ENCODE results near the gene ZNF778. TPM values are rescaled to one million over a fixed set of nuclear protein-coding genes. Genes with fewer than 3 reads are reported as not detected.
"Not testable (repeated sequence)": the region's sequence is repeated elsewhere in the genome, so short reads cannot be mapped to it uniquely, and the experiment has no call there.

Gene ZNF778
- total RNA-seq, 1 donor from 2014 or later: 8.1 TPM

DNA sequence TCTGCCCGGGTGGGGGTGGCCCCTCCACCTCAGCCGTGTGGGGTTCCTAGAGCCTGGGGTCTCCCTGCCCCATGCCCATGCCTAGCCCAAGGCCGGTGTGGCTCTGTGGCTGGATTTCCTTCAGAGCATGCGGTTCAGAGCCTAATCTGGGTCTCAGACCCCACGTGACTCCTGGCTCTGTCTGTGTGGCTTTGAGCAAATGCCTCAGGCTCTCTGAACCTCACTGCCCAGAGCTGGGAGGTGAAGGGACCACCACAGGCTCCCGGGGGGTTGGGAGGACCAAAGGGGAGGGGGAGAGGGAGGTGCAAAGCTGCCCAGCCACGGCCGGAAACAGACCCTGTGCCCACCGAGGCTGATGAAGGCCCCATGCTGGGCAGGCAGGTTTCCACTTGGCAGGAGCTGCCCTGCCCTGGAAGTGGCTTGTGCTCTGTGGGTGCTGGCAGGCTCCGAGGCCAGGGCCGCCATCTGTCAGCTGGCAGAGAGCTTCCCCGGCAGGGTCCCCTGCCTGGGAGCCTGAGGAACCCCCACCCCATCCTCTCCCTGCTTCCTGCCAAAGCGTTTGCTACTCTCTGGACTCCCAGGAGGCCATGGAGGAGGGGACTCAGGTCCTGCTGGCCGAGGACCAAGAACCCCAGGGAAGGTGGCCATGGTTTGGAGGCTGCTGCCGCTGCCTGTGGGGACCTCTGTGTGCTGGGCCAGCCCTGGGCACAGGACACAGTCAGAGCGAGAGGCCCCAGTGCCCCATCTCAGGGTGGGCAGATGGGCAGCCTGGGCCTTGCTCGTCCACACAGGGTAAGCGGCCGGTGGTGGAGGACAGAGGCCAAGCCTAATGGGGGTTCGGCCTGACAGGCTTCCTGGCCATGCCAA, 42.0 kb upstream of the ZNF778 start:
- Mint-ChIP-seq H3K9me3 (no peaks in the 10 kb centered on the region), H3K36me3 (ENCODE audit: low read depth) (no peaks in the 10 kb centered on the region), H3K27ac (no peak overlapping the region), H3K27me3 (ENCODE audit: insufficient read depth) (no peaks in the 10 kb centered on the region), H3K4me3 (no peak overlapping the region), H3K4me1 (ENCODE audit: low read depth) (peaks cover 5% of the 10 kb centered on the region)
- DNase-seq (ENCODE audit: low spot score): no peak
- intact Hi-C loops (cut with micrococcal nuclease): no loop called here

DNA sequence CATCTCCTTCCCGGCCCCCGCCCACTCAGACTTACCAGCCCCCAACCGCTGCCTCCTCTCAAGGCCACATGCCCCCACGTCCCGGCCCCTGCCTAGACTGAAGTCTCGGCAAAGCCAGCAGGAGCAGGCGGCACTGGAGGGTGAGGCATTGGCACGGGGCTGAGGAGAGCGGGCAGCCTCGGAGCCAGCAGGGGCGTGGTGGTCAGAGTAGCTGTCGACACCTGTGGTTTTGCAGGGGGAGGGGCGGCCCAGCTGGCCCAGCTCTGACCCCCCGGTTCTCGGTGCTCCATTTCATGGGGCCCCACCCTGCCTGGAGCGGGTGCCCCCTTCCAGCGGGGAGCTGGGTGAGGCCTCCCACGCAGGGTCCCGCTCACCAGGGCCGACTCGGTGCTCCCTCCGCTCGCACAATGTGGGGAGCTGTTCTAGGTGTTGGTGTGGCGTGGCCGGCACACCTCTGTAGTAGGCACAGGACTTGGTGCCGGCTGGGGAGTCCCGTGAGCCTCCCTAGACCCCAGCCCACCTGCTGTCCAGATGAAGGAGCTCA, 41.3 kb upstream of the ZNF778 start:
- no peak overlapping the region for H3K4me3 Mint-ChIP-seq
- no peak for DNase-seq (ENCODE audit: low spot score)
- H3K27me3 Mint-ChIP-seq (ENCODE audit: insufficient read depth): no peaks in the 10 kb centered on the region
- H3K4me1 Mint-ChIP-seq (ENCODE audit: low read depth): no peaks in the 10 kb centered on the region
- H3K9me3 Mint-ChIP-seq: no peaks in the 10 kb centered on the region
- H3K27ac Mint-ChIP-seq: no peak overlapping the region
- H3K36me3 Mint-ChIP-seq (ENCODE audit: low read depth): no peaks in the 10 kb centered on the region
- intact Hi-C loops (cut with micrococcal nuclease): no loop called here

DNA sequence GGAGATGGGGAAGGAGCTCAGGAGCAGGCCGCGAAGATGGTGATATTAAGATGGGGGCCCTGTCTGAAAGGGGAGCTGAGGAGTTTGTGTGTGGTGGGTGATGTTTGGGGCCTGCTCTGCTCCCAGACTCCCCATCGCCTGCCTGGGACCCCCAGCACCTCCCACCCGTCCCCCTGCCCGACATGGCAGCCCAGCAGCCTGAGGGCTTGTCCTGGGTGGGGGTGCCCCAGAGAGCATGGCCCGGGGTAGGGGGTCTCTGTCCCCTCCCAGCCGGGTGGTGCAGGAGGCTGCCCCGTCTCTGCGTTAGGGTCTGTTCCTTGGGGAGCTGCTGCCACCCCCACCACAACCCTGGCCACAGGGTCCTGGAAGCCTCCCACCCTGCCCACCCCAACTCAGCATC, 40.8 kb upstream of the ZNF778 start:
- H3K4me1 Mint-ChIP-seq (ENCODE audit: low read depth): no peaks in the 10 kb centered on the region
- DNase-seq (ENCODE audit: low spot score): no peak
- no peaks in the 10 kb centered on the region for H3K36me3 Mint-ChIP-seq (ENCODE audit: low read depth)
- H3K27me3 Mint-ChIP-seq (ENCODE audit: insufficient read depth): no peaks in the 10 kb centered on the region
- no peak overlapping the region for H3K27ac Mint-ChIP-seq
- no peaks in the 10 kb centered on the region for H3K9me3 Mint-ChIP-seq
- no peak overlapping the region for H3K4me3 Mint-ChIP-seq
- intact Hi-C loops (cut with micrococcal nuclease): no loop called here

DNA sequence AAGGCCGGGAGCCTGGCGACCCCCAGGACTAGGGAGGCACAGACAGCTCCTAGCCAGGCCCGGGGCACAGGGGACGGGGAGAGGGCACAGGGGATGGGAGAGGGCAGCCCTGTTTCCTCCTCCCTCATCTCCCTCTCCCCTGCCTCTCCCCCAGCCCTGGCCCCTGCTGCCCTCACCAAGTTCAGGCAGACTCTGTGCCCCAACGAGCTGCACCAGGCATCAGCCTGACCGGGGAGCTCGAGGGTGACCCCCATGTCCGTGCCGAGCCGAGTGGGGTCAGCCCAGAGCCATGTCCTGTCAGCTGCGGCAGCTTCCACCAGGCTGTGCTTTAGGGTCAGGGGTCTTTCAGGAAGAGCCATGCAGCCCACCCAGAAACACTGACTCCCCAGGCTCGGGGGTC, 40.0 kb upstream of the ZNF778 start:
- no peak overlapping the region for H3K4me3 Mint-ChIP-seq
- H3K27ac Mint-ChIP-seq: no peak overlapping the region
- intact Hi-C loops (cut with micrococcal nuclease): no loop called here
- H3K36me3 Mint-ChIP-seq (ENCODE audit: low read depth): no peaks in the 10 kb centered on the region
- no peaks in the 10 kb centered on the region for H3K9me3 Mint-ChIP-seq
- H3K4me1 Mint-ChIP-seq (ENCODE audit: low read depth): no peaks in the 10 kb centered on the region
- H3K27me3 Mint-ChIP-seq (ENCODE audit: insufficient read depth): no peaks in the 10 kb centered on the region
- DNase-seq (ENCODE audit: low spot score): no peak

GRCh38 chr16:89178453-89179147, 38.9 kb upstream of the ZNF778 start:
- Mint-ChIP-seq H3K4me1 (ENCODE audit: low read depth) (no peaks in the 10 kb centered on the region), H3K27me3 (ENCODE audit: insufficient read depth) (no peaks in the 10 kb centered on the region), H3K4me3 (no peak overlapping the region), H3K27ac (no peak overlapping the region), H3K36me3 (ENCODE audit: low read depth) (no peaks in the 10 kb centered on the region), H3K9me3 (no peaks in the 10 kb centered on the region)
- intact Hi-C loops (cut with micrococcal nuclease): no loop called here
- DNase-seq (ENCODE audit: low spot score): no peak

- intact Hi-C loops (cut with micrococcal nuclease): no loop called here
These were observed 38.4 kb upstream of the ZNF778 start for GRCh38 chr16:89179148-89179484.

GRCh38 chr16:89179656-89180315, 37.7 kb upstream of the ZNF778 start:
- no peak overlapping the region for H3K27ac Mint-ChIP-seq
- intact Hi-C loops (cut with micrococcal nuclease): no loop called here
- H3K4me3 Mint-ChIP-seq: no peak overlapping the region
- no peaks in the 10 kb centered on the region for H3K9me3 Mint-ChIP-seq
- H3K36me3 Mint-ChIP-seq (ENCODE audit: low read depth): no peaks in the 10 kb centered on the region
- no peak for DNase-seq (ENCODE audit: low spot score)
- H3K4me1 Mint-ChIP-seq (ENCODE audit: low read depth): no peaks in the 10 kb centered on the region
- no peaks in the 10 kb centered on the region for H3K27me3 Mint-ChIP-seq (ENCODE audit: insufficient read depth)

More at GRCh38 chr16:89179148-89179484, 38.4 kb upstream of the ZNF778 start:
- Mint-ChIP-seq H3K36me3 (ENCODE audit: low read depth) (no peaks in the 10 kb centered on the region), H3K9me3 (no peaks in the 10 kb centered on the region), H3K4me3 (no peak overlapping the region), H3K27ac (no peak overlapping the region), H3K4me1 (ENCODE audit: low read depth) (no peaks in the 10 kb centered on the region), H3K27me3 (ENCODE audit: insufficient read depth) (no peaks in the 10 kb centered on the region)
- DNase-seq (ENCODE audit: low spot score): no peak

GRCh38 chr16:89183463-89183862, 34.0 kb upstream of the ZNF778 start:
- Mint-ChIP-seq H3K9me3 (no peaks in the 10 kb centered on the region), H3K36me3 (ENCODE audit: low read depth) (no peaks in the 10 kb centered on the region), H3K27ac (no peak overlapping the region), H3K4me1 (ENCODE audit: low read depth) (no peaks in the 10 kb centered on the region), H3K27me3 (ENCODE audit: insufficient read depth) (no peaks in the 10 kb centered on the region), H3K4me3 (no peak overlapping the region)
- no peak for DNase-seq (ENCODE audit: low spot score)
- intact Hi-C loops (cut with micrococcal nuclease): no loop called here

GRCh38 chr16:89183975-89184676, 33.4 kb upstream of the ZNF778 start:
- no peaks in the 10 kb centered on the region for H3K27me3 Mint-ChIP-seq (ENCODE audit: insufficient read depth)
- no peak for DNase-seq (ENCODE audit: low spot score)
- intact Hi-C loops (cut with micrococcal nuclease): no loop called here
- no peak overlapping the region for H3K4me3 Mint-ChIP-seq
- no peaks in the 10 kb centered on the region for H3K9me3 Mint-ChIP-seq
- H3K36me3 Mint-ChIP-seq (ENCODE audit: low read depth): no peaks in the 10 kb centered on the region
- H3K4me1 Mint-ChIP-seq (ENCODE audit: low read depth): no peaks in the 10 kb centered on the region
- no peak overlapping the region for H3K27ac Mint-ChIP-seq

GRCh38 chr16:89184677-89184932, 32.9 kb upstream of the ZNF778 start:
- Mint-ChIP-seq H3K27ac (no peak overlapping the region), H3K4me3 (no peak overlapping the region), H3K27me3 (ENCODE audit: insufficient read depth) (no peaks in the 10 kb centered on the region), H3K36me3 (ENCODE audit: low read depth) (no peaks in the 10 kb centered on the region), H3K4me1 (ENCODE audit: low read depth) (no peaks in the 10 kb centered on the region), H3K9me3 (no peaks in the 10 kb centered on the region)
- DNase-seq (ENCODE audit: low spot score): no peak
- intact Hi-C loops (cut with micrococcal nuclease): no loop called here

DNA sequence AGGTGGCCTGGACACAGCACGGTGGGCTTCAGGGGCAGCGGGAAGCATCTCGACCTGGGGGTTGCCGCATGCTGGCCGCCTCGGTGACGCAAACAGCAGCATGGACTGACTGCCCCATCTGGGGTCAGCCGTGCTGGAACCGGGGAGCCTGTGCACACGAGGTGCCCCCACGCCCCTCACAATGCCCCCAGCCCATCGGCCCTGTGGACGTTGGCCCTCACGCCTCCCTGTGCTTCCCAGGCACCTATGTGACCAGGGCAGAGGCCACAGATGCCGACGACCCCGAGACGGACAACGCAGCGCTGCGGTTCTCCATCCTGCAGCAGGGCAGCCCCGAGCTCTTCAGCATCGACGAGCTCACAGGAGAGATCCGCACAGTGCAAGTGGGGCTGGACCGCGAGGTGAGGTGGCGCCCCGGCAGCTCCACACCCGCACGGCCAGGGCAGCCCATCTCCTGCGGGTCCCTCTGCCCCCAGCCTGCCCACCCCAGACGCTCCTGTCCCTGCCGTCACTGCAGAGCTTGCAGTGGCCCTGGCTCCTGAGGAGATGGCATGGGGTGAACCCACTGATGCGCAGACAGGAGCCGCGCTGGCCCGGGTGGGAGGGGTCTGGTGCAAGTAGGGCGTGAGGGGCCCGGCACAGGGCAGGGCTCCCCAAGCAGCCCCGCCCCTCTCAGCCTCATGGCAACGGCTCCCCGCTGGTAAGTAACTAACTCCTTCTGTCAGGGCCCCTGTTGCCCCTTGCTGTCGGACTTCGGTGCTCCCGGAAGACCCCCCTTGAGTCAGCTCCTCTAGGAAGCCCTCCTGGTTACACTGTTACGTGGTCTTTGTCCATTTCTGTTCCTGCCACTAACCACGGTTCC, 32.3 kb upstream of the ZNF778 start:
- H3K4me1 Mint-ChIP-seq (ENCODE audit: low read depth): no peaks in the 10 kb centered on the region
- no peaks in the 10 kb centered on the region for H3K36me3 Mint-ChIP-seq (ENCODE audit: low read depth)
- intact Hi-C loops (cut with micrococcal nuclease): no loop called here
- H3K27ac Mint-ChIP-seq: no peak overlapping the region
- H3K9me3 Mint-ChIP-seq: no peaks in the 10 kb centered on the region
- H3K27me3 Mint-ChIP-seq (ENCODE audit: insufficient read depth): no peaks in the 10 kb centered on the region
- no peak overlapping the region for H3K4me3 Mint-ChIP-seq
- DNase-seq (ENCODE audit: low spot score): no peak

- H3K4me3 Mint-ChIP-seq; intact Hi-C loops (cut with micrococcal nuclease); H3K36me3 Mint-ChIP-seq (ENCODE audit: low read depth); H3K9me3 Mint-ChIP-seq; H3K27ac Mint-ChIP-seq; DNase-seq (ENCODE audit: low spot score); H3K4me1 Mint-ChIP-seq (ENCODE audit: low read depth); H3K27me3 Mint-ChIP-seq (ENCODE audit: insufficient read depth): not testable (repeated sequence)
These were observed 31.5 kb upstream of the ZNF778 start for GRCh38 chr16:89185887-89186592.
